GM19324 (cell line): ENCODE data around the gene SLC22A3.

ENCODE experiments used
- ATAC-seq: cut with Tn5 transposase; IDR thresholded peaks from one replicate; pipeline ENCODE4 v1.9.1; 2021; ENCODE audit warnings: mild to moderate bottlenecking, moderate library complexity; ENCODE audit not compliant: unreplicated experiment, low FRiP score

The SLC22A3 gene

DNA sequence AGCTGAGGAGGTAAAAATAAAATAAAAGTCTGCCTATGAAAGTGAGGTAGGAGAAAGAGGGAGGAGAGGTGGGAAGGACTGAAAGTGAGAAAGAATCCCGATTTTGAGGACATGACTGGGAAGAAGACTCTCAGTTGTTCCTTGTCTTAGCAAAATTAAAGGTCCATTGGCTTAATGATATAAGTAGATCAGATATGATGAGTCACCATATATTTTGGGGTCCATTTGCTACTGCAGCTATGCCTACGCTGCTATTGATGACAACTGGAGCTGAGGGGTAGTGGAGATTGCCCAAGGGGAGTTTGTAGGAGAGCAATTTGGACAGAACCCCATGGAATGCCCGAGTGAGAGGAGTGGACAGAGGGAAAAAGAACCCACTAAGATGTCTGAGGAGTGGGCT is 15.1 kb upstream of the SLC22A3 start:
- ATAC-seq = no peak

DNA sequence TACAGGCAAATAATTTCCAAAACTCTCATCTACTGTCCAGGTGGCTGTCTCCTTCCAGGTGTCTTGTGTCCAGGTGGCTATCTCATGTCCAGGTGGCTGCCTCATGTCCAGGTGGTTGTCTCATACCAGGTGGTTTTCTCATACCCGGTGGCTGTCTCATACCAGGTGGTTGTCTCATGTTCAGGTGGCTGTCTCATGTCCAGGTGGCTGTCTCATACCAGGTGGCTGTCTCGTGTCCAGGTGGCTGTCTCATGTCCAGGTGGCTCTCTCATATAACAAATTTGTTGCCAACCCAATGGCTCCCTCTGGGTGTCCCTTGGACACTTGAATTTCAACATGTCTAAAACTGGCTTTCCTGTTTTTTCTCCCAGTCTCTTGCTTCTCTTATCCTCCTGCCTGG is 14.3 kb upstream of the SLC22A3 start:
- no peak for ATAC-seq

- ATAC-seq = no peak
These were observed 12.0 kb upstream of the SLC22A3 start for GRCh38 chr6:160336200-160336599.

DNA sequence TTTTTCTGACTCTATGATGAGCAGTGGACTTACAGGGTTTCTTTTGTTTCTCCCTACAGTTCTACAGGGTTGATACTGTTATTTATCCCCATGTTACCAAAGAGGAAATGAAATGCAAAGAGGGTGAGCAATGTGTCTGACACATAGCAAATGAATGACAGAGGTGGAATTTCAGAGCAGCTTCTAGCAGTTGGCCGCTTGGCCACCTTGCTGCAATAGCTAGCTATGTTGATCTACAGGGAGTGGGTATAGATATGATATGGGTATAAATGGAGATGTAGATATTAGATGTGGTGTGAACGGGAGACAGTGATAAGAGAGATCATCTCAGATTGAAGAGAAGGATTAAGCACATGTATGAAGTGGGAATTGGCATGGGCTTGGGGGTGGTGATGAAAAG is 10.9 kb upstream of the SLC22A3 start:
- ATAC-seq = no peak

DNA sequence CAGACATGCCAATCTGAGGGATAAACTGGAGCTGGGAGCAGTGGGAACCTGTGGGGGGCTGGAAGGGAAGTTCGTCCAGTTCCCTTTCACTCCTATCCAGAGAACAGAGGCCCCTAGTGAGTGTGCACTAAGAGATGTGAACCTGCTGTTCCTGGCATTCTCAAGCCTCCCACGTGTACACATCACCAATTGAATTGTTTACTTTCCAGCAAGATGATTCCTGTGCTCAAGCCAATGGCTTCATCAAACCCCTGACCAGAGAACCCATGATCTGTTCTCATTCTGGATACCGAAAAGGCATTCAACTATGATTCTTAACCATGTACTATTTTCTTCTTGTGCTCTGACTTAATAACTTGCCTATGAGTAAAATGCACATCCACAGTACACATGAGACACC is 10.2 kb upstream of the SLC22A3 start:
- no peak for ATAC-seq

- no peak for ATAC-seq
These were observed 5.0 kb upstream of the SLC22A3 start for GRCh38 chr6:160343144-160343543.

DNA sequence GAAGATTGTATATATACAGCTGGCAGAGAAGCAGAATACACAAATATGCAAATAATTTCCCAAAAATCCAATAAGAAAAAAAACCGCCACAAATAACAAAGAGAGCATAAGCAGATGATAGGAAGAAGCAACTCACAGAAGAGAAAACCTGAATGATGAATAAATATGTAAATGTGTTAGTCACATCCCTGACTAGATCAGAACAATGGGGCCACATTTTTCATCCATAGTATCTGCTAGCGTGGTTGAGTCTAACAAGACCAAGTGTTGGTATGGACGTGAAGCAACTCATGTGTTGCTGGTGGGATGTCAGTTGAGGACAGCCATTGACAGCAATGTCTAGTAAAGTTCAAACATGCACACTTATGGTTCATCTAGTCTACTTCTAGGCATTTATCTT is 3.9 kb upstream of the SLC22A3 start:
- ATAC-seq = no peak

DNA sequence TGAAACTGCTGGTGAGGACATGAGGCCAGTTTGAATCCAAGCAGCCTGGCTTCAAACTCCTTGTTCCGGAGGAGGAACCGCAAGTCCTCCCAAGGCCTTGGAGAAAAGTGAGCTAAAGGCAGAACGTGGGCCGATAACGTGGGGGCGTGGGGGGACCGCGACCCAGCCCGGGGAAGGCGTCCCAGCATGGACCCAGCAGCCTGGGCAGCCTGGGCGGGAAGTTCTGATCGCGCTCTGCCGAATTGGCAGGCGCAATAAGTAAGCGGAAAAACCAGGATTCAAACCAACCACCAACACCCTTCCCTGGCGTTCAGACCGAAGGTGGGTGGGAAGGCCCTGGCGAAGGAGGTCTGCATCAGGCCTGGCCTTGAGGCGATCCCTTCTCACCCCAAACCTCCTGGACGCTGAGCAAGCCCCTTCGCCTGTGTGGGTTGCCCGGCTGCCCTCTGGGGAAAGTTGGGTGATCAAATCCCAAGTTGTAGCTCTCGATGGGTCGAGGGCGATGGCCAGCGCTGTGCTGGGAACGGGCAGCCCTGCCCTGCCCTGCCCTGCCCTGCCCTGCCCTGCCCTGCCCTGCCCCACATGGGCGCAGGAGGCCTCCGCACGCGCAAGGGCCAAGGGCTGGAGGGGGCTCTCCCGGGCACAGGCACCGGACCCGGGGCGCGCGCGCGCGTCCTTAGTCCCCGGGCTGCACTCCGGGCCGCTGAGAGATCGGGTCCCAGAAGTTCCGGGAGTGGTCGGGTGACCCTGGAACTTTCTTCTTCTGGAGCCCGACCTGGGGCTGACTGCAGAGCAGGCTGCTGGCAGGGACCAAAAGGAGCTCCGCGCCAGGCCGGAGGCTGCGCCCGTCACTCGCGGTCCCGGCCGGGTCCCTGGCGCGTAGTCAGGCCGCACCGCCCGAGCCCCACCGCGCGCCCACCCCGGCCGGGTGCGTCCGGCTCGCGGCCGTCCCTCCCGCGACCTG is 637 bp upstream of the SLC22A3 start:
- ATAC-seq = no peak

DNA sequence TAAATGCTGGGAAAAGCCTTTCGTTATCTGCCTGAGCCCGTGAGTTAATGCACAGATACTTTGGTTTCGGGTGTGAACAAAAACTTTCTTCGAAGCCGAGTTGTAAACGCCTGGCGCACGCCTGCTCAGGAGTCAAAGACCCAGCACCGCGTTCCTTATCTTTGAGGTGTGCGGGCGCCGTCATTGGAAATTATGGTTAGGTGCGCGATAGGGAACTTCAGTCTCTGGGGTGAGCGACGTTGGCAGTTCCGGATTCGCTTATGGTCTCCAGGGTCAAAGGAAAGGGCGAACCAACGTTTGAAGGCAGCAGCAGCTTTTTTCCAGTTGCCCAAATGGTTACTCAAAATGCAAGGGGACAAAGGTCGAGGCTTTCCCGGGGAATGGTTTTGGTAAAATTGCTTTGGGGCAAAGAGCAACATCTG is 853 bp downstream of the SLC22A3 start:
- no peak for ATAC-seq

GRCh38 chr6:160349814-160350350 is 1.7 kb downstream of the SLC22A3 start:
- ATAC-seq = no peak

DNA sequence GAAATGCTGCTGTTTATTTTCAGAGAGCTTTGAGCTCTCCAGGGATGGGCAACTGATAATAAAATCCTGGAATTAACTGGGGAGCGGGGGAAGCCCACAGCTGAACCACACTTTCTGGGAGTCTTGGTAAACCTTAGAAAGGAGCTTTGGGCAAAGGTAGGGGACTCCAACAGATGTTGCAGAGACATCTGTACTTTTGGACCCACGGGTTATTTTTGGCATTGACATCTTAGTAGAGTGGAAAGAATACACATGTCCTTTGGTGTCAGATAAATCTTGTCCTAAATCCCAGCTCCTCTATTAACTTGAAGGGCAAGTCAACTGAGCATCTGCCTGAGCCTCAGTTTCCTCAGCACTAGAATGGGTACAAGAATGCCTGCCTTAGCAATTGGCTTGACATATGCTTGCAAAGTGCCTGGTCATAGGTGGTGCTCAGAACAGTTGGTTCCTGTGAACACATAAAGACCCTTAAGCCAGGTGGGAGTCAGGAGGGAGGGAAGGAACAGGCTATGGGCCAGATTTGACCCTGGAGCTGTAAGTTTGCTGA is 5.8 kb downstream of the SLC22A3 start:
- ATAC-seq = no peak

- no peak for ATAC-seq
These were observed 6.8 kb downstream of the SLC22A3 start for GRCh38 chr6:160355001-160355400.

- ATAC-seq = no peak
These were observed 8.0 kb downstream of the SLC22A3 start for GRCh38 chr6:160356074-160356744.

DNA sequence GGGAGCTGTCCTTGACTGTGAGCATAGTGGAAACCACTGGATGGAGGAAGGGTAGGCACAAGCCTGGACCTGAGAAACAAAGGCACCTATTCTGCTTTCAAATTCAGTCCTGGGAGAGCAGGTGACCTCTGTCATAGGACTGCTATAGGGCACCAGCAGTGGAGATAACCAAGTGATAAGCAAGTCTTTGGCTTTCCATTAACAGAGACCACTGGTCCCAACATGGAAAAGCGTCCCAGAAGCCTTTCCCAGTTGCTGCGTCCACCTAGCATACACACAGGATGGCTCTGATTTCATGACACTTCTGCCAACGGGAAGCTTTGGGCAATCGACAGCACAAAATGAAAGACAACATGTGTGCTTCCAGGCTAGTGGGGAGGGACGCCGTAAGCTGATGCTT is 8.9 kb downstream of the SLC22A3 start:
- ATAC-seq = no peak

DNA sequence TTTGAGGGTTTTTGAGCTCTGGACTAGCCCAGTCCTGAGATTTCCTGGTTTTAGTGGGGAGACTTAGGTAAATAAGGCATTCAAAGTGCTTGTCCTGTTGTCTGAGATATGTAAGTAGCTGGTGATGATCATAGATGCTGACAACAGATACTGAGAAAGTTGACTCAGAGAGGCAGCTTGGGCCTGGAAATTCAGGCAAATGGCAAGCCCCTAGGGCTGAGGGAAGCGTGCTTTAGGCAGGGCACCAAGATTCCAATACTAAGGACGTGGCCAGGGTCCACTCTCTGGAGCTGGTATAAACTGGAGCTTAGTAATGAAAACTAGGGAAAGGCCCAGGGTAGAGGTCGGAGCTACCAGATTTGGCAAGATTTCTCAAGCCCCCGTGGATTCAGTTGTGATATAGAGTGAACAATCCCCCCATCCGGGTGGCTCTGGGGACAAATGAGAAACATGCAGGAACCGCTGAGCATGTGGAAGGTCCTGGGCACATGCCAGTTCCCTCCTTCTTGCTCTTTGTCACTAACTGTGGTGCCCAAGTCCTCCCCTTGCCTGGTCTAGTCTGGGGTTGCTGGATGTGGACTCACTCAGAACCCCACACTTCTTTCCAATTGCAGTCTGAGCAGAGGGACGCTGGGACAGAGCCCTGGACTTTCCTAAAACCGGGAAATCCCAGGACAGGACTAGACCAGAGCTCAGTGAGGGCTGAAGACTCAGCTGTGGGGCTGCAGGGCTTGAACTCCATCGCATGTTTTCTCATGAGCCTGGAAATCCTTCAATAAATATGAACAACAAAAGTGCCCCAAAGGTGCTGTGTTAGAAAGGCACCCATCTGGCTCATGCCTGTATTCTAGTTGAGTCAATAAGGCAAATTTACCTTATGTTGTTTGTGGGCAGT is 10.3 kb downstream of the SLC22A3 start:
- no peak for ATAC-seq

- ATAC-seq = no peak
These were observed 12.8 kb downstream of the SLC22A3 start for GRCh38 chr6:160360955-160361354.

DNA sequence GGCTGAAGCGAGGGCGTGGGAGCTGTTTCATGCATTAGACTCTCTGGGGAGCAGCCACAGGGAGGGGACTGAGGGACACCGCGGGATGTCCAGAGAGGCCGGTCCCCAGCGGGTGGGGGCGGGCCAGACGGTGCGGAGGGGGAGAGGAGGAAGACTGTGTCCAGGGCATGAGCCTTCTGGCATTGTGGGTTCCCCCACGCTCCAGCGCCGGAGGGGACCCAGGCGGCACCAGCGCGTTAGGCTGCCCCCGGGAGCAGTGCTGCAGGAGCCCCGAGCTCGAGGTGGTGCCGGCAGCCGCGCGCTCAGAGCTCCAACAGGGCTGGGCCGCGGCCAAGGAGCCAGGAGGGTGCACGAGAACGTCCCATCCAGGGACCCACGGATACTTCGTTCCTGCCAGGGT is 14.4 kb downstream of the SLC22A3 start:
- no peak for ATAC-seq

DNA sequence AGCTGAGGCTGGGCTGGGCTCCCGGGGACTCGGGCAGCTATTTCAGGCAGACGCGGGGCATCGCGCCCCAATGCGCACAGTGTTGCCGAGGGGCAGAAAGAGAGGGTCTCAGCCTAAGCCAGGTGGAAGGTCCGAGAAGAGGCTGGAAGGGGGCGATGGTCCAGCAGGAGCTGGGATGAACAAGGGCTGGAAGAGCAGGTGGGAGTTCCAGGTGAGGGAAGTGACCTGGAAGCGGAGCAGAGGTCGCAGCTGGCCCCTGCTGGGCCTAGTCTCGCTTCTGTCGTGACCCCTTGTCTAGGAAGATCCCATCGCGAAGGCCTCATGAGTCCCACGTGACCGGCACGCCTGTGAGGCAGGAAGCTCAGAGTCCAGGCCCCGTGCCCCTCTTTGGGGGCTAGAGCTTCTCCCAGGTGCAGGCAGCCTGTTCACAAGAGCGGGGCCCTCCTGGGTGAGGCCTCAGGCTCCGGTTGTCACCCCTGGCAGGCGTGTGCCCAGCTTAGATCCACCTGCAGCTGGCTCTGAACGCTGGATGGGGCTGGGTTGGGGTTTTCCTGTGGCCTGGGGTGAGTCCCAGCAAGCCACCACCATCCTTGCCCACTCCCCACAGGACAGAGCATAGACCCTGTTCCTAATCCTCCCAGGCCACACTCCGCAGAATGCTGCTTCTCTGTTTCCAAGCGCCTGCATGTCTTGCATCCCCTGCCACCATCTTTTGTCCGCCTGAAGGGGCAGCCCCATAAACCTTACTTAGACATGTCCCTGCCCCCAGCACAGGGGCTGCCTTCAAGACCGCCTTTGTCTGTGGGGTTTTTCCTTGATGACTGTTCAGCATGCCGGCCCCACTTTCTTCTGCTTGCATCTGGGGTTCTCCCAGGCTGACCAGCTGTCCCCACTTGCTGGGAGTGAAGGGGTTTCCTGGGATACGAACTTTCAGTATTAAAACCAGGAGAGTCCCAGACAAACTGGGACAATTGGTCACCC is 15.1 kb downstream of the SLC22A3 start:
- no peak for ATAC-seq

DNA sequence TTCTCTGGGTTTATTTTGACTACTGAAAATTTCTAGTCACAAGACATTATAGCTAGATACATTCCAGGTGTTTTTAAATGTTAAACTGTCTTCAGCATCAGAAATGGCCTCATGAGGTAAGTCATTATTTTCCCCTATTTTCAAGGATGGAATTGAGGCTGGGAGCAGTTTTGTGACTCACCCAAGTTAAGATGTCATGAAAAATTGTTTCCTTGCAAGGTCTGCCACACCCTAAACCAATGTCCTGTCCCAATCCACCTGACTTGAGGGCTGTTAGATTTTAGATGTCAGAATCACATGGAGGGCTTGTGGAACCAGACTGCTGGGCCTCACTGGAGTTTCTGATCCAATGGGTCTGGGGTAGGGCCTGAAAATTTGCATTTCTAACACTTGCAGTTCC is 16.9 kb downstream of the SLC22A3 start:
- no peak for ATAC-seq
